Prostate gland (tissue), 2 donors: ENCODE measurements around the gene PMPCA.

Source experiments
- CTCF ChIP-seq, 4 experiments: fragments of 200-600 bp in 2 of 4; fragments of 450-650 bp in 2 of 4; sonication (generic) in 2 of 4; IDR thresholded peaks; 1 replicate in 3 of 4; 2 replicates in 1 of 4; pipeline ENCODE4 v1.5.1; 2016 to 2019; ENCODE audit warnings: antibody characterized with exemption in 4 of 4, mild to moderate bottlenecking in 2 of 4, moderate library complexity in 2 of 4
- POLR2A ChIP-seq: fragments of 450-650 bp; IDR thresholded peaks from one replicate; pipeline ENCODE4 v1.6.1; 2016; ENCODE audit warnings: antibody characterized with exemption, mild to moderate bottlenecking
- POLR2AphosphoS5 ChIP-seq: sonication (generic); formaldehyde crosslinking; IDR thresholded peaks from one replicate; pipeline ENCODE4 v1.6.1; 2017; ENCODE audit warnings: antibody characterized with exemption

DNA sequence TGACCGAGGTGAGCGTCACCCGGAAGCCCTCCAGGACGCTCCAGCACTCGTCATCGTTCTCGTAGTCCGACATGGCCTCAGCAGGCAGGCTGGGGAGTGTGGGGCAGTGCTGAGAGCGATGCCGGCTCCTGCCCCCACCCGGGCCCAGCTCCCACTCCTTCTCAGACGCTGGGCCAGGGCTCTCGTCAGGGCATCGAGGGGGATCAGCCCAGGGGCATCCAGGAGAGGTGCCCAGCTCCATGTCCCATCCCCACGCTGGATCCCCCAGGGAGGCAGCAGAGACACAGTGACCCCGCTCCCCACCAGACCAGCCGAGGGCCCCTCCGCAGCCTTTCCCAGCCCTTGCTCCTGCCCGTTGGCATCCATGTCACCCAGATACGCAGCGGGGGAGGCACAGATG, 38.5 kb upstream of the PMPCA start:
- TF ChIP-seq POLR2A, result no peak
- TF ChIP-seq CTCF (IDR thresholded peaks at IDR 0.05), result no peak
- TF ChIP-seq POLR2AphosphoS5, result no peak
